ENCODE results near the gene COLEC12.
"Not testable (repeated sequence)": the region's sequence is repeated elsewhere in the genome, so short reads cannot be mapped to it uniquely, and the experiment has no call there.

The COLEC12 gene

DNA sequence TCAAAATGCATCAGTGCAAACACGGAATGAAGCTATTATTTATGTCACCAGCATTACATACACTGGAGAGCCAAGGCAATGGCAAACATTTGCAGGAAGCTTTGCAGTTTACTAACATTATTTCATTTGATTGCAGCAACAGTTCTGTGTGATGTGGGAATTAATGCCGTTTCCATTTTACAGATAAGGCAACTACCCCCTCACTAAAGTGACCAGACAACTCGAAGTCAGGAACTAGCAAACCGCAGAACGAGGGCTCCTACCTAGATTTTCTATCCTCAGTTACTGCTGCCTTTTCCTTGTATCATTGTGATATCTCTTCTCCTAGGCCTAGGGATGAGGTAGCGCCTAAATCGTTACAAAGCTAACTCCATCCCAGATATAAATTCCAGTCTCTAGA, 85.5 kb downstream of the COLEC12 start:
- TF ChIP-seq, protein P1, sequence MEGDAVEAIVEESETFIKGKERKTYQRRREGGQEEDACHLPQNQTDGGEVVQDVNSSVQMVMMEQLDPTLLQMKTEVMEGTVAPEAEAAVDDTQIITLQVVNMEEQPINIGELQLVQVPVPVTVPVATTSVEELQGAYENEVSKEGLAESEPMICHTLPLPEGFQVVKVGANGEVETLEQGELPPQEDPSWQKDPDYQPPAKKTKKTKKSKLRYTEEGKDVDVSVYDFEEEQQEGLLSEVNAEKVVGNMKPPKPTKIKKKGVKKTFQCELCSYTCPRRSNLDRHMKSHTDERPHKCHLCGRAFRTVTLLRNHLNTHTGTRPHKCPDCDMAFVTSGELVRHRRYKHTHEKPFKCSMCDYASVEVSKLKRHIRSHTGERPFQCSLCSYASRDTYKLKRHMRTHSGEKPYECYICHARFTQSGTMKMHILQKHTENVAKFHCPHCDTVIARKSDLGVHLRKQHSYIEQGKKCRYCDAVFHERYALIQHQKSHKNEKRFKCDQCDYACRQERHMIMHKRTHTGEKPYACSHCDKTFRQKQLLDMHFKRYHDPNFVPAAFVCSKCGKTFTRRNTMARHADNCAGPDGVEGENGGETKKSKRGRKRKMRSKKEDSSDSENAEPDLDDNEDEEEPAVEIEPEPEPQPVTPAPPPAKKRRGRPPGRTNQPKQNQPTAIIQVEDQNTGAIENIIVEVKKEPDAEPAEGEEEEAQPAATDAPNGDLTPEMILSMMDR (IDR thresholded peaks at IDR 0.05; ENCODE audit: low read length, missing control alignments): no peak
- DNase-seq (ENCODE audit: low read depth): no peak
- H3K4me3 ChIP-seq (replicated peaks; ENCODE audit: low read depth, low read length): no peak overlapping the region

DNA sequence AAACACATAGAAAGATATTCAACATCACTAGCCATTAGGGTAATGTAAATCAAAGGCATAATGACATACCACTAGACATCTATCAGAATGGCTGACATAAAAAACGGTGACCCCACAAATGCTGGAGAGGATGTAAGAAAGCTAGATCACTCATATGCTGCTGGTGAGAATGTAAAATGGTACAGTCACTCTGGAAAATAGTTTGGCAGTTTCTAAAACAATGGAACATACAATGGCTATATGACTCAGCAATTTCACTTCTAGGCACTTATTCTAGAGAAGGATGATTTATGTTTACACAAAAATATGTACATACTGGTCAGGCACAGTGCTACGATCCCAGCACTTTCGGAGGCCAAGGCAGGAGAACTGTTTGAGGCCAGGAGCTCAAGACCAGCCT, 87.3 kb downstream of the COLEC12 start:
- TF ChIP-seq, protein P1 (IDR thresholded peaks at IDR 0.05; ENCODE audit: low read length, missing control alignments): no peak
- DNase-seq (ENCODE audit: low read depth): peak; percentile 72
- H3K4me3 ChIP-seq (replicated peaks; ENCODE audit: low read depth, low read length): no peak overlapping the region

DNA sequence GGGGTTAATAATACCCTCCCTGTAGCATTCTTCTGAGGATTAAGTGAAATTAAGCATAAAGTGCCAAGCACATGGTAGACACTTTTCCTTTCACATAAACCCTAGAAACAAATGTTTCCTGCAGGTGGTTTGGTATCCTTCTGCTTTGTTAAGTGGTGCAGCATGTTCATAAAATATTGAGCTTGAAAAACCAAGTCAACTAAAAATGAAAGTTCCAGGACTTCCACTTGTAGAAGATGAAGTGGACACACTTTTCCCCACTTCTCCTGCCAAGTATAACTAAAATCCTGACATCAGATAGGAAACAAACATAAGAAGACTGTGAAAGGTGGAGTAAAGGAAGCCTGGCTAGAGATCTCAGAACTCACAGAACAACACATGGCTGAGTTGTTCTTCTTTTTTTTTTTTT, 90.5 kb downstream of the COLEC12 start:
- TF ChIP-seq, protein P1 (IDR thresholded peaks at IDR 0.05; ENCODE audit: low read length, missing control alignments): no peak
- H3K4me3 ChIP-seq (replicated peaks; ENCODE audit: low read depth, low read length): no peak overlapping the region
- DNase-seq (ENCODE audit: low read depth): no peak

DNA sequence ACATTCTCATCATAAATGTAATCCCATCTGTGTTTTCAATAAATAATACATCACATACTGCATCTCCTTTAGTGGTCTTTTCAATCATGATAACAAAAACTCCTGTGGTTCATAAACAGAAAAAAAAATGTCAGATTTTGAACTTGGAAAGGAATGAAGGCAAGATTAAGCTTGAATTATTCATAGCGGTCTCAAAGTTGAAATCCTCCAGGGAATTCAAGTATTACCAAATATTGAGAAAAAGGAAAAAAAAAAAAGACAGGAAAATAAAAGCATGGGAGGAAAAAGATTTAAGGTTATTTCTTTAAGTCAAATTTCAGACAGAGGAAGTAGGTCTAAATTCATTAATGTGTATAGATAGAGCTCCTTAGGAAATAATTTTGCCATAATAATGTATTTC, 92.1 kb downstream of the COLEC12 start:
- TF ChIP-seq, protein P1 (IDR thresholded peaks at IDR 0.05; ENCODE audit: low read length, missing control alignments): no peak
- no peak overlapping the region for H3K4me3 ChIP-seq (replicated peaks; ENCODE audit: low read depth, low read length)
- DNase-seq (ENCODE audit: low read depth): no peak

DNA sequence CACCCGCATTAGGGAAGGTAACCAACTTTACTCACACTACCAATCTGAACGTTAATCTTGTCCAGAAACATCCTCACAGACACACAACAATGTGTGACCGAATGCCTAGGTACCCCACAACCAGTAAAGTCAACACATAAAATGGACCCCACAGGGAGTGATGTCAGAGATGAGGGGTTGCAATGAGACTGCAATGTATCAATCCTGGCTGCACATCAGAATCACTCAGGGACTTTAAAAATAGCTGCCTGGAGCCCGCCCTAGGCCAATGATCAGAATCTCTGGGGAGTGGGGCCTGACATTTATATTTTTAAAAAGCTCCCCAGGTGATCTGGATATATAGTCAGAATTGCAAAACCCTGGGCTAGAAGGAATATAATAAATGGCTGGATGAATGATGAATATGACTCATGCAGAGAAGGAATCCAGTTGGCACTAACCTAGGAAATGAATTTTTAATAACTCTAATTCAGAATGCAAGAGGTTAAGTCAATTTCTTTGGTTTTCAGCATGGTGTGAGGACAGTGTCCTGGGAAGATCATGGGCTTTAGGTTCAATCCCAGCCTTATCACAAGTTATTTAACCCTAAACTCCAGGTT, 92.8 kb downstream of the COLEC12 start:
- TF ChIP-seq, protein P1 (IDR thresholded peaks at IDR 0.05; ENCODE audit: low read length, missing control alignments): no peak
- no peak overlapping the region for H3K4me3 ChIP-seq (replicated peaks; ENCODE audit: low read depth, low read length)
- DNase-seq (ENCODE audit: low read depth): no peak

DNA sequence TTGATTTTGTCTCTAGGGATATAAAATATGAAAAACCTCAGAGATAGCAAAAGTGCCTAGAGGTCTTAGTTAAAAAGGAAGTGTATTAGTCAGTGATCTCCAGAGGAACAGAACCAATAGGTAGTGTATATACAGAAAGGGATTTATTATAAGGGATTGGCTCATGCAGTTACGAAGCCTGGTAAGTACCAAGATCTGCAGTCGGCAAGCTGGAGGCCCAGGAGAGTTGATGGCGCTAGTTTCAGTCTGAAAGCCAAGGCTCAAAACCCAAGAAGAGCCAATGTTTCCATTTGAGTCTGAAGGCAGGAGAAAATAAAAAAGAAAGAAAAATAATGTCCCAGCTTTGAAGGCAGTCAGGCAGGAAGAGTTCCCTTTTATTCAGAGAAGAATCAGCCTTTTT, 93.3 kb downstream of the COLEC12 start:
- DNase-seq (ENCODE audit: low read depth): no peak
- no peak overlapping the region for H3K4me3 ChIP-seq (replicated peaks; ENCODE audit: low read depth, low read length)
- TF ChIP-seq, protein P1 (IDR thresholded peaks at IDR 0.05; ENCODE audit: low read length, missing control alignments): no peak

DNA sequence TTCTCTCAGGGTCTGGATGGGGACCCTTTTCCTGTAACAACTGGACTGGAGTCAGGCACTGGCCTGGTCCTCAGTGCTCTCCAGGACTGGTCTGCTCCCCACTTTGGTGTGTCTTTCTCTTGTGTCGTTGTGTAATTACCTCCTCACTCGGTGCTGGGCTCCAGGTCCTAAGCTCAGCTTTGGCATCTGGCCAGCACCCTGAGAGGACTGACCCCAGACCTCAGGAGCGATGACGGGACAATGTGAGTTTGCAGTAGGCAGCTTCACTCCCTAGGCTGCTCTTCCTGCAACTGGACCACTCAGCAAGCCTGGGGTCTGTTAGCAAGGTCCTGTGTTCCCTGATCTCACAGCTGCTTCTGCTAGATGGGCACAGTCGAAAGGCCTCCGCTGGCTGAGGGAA, 93.8 kb downstream of the COLEC12 start:
- TF ChIP-seq, protein P1 (IDR thresholded peaks at IDR 0.05; ENCODE audit: low read length, missing control alignments): no peak

DNA sequence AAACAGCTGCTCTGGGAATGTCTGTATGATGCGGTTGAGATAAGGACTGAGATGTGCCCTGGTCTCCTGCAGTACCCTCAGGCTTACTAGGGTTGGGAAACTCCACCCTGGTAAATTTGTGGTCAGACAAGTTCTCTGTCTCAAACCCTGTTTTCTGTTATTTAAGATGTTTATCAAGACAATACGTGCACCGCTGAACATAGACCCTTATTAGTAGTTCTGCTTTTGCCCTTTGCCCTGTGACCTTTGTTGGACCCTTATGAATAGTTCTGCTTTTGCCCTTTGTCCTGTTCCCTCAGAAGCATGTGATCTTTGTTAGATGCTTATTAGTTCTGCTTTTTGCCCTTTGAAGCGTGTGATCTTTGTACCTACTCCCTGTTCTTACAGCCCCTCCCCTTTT, 95.5 kb downstream of the COLEC12 start:
- not testable (repeated sequence) for DNase-seq (ENCODE audit: low read depth); H3K4me3 ChIP-seq (replicated peaks; ENCODE audit: low read depth, low read length)

More for the DNA sequence above, 93.8 kb downstream of the COLEC12 start:
- no peak for DNase-seq (ENCODE audit: low read depth)
- no peak overlapping the region for H3K4me3 ChIP-seq (replicated peaks; ENCODE audit: low read depth, low read length)
